ENCODE data around the gene NME1. TPM values are rescaled to one million over a fixed set of nuclear protein-coding genes. Genes with fewer than 3 reads are reported as not detected.

NME1 gene
- total and polyA plus RNA-seq, 7 donors = 12.5 to 153 (median 37.7) TPM

DNA sequence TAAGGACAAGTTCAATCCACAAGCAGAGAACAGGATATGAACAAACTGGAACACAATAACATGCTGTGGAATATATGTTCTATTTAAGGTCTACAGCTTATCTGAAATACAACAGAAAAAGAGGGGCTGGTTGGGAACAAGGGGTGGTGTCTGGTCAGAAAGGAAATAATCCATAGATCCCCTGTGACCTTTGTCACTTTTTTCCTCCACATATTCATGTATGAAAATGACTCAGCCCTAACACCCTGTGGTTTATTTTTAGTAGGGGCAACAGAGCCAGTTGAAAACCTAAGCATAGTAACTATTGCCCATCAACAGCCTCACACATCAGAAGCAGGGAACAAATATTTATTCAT, 20.4 kb upstream of the NME1 start:
- TF ChIP-seq POLR2AphosphoS5 (IDR thresholded peaks at IDR 0.05) (no peak), EP300 (IDR thresholded peaks at IDR 0.05) (no peak), POLR2A (IDR thresholded peaks at IDR 0.05) (no peak)
- TF ChIP-seq, protein P1, sequence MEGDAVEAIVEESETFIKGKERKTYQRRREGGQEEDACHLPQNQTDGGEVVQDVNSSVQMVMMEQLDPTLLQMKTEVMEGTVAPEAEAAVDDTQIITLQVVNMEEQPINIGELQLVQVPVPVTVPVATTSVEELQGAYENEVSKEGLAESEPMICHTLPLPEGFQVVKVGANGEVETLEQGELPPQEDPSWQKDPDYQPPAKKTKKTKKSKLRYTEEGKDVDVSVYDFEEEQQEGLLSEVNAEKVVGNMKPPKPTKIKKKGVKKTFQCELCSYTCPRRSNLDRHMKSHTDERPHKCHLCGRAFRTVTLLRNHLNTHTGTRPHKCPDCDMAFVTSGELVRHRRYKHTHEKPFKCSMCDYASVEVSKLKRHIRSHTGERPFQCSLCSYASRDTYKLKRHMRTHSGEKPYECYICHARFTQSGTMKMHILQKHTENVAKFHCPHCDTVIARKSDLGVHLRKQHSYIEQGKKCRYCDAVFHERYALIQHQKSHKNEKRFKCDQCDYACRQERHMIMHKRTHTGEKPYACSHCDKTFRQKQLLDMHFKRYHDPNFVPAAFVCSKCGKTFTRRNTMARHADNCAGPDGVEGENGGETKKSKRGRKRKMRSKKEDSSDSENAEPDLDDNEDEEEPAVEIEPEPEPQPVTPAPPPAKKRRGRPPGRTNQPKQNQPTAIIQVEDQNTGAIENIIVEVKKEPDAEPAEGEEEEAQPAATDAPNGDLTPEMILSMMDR (IDR thresholded peaks at IDR 0.05) = no peak
- Histone ChIP-seq H3K9me3 (no peaks in the 10 kb centered on the region), H3K4me3 (no peak overlapping the region), H3K36me3 (no peaks in the 10 kb centered on the region), H3K4me1 (peaks cover 0 to 1% (median 0%) of the 10 kb centered on the region in 4 donors), H3K27ac (peak overlapping the region in 2 of 4 donors; percentile 9 to 25), H3K27me3 (no peaks in the 10 kb centered on the region)
- intact Hi-C loops (cut with DNase I) = no loop called here
- DNase-seq = no peak

DNA sequence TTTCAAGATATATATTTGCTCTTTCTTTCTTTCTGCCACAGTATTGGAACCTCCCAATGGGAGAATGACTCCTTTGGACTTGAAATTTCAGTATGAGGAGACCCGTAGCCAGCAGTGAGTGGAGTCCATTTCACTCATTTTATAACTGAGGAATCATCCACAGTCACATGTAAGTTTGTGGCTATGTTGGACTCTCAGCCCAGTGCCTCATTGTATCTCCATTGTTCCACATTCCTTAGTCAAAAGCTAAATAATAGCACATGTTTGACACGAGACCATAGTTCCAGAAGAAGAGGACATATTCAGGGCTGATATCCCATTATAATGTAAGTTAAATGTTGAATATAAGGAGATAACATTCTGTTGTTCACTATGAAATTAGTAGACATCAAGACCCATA, 20.0 kb upstream of the NME1 start:
- no peaks in the 10 kb centered on the region for H3K4me1 ChIP-seq
- no peaks in the 10 kb centered on the region for H3K27me3 ChIP-seq
- peak overlapping the region in 2 of 4 donors; percentile 9 to 25 for H3K27ac ChIP-seq
- TF ChIP-seq EP300 (IDR thresholded peaks at IDR 0.05) = no peak
- TF ChIP-seq POLR2AphosphoS5 (IDR thresholded peaks at IDR 0.05) = no peak
- H3K36me3 ChIP-seq = no peaks in the 10 kb centered on the region
- no peak for DNase-seq
- no peak overlapping the region for H3K4me3 ChIP-seq
- no peaks in the 10 kb centered on the region for H3K9me3 ChIP-seq
- intact Hi-C loops (cut with DNase I) = no loop called here
- WGBS, 2 donors = 86 to 92% methylated on average over 2 of the region's 2 CpGs

DNA sequence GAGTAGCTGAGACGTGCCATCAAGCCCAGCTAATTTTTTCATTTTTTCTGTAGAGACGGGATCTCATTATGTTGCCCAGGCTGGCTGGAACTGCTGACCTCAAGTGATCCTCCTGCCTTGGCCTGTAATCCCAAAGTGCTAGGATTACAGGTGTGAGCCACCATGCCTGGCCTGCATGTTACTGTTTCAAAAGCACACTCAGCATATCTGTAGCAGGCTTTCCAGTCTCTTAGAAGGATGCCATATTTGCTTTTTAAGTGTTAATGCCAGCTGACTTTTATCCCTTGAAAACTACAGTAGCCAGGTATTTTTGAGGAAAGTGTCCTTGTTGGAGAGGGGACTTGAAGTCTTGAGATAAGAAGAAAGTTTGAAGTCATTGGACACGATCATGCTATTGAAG, 17.4 kb upstream of the NME1 start:
- 94 to 95% methylated on average over 3 of the region's 3 CpGs for WGBS, 2 donors
- Histone ChIP-seq H3K27me3 (no peaks in the 10 kb centered on the region), H3K4me1 (no peaks in the 10 kb centered on the region), H3K9me3 (no peaks in the 10 kb centered on the region), H3K36me3 (no peaks in the 10 kb centered on the region), H3K4me3 (no peak overlapping the region), H3K27ac (no peak overlapping the region)
- no peak for TF ChIP-seq EP300 (IDR thresholded peaks at IDR 0.05)
- no peak for TF ChIP-seq POLR2AphosphoS5 (IDR thresholded peaks at IDR 0.05)
- TF ChIP-seq, protein P1 (IDR thresholded peaks at IDR 0.05) = no peak
- no peak for TF ChIP-seq POLR2A (IDR thresholded peaks at IDR 0.05)
- DNase-seq = no peak
- intact Hi-C loops (cut with DNase I) = no loop called here

DNA sequence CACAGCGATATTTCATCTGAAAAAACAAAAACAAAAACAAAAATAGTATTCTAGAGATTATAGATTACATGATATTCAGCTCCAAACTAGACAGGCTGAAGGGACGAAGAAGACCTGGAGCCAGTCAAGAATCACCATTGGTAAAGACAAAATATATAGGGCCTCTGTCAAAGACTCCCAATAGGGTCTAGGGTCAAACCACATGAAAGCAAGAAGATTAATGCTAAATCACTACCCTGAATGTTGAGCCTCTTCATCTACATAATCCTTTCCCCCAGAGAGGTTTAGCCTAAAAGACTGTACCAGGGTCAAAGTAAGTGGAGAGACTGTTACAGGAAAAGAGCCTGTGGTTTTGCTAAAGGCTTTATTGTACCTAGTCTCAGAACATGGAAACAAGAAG, 10.8 kb upstream of the NME1 start:
- intact Hi-C loops (cut with DNase I) = no loop called here
- Histone ChIP-seq H3K27ac (no peak overlapping the region), H3K4me3 (no peak overlapping the region), H3K9me3 (no peaks in the 10 kb centered on the region), H3K27me3 (no peaks in the 10 kb centered on the region), H3K36me3 (no peaks in the 10 kb centered on the region), H3K4me1 (no peaks in the 10 kb centered on the region)
- TF ChIP-seq POLR2A (IDR thresholded peaks at IDR 0.05) (no peak), POLR2AphosphoS5 (IDR thresholded peaks at IDR 0.05) (no peak), EP300 (IDR thresholded peaks at IDR 0.05) (no peak)
- TF ChIP-seq, protein P1 (IDR thresholded peaks at IDR 0.05) = no peak
- no peak for DNase-seq
- WGBS, 2 donors = 91 to 95% methylated on average over 2 of the region's 2 CpGs

DNA sequence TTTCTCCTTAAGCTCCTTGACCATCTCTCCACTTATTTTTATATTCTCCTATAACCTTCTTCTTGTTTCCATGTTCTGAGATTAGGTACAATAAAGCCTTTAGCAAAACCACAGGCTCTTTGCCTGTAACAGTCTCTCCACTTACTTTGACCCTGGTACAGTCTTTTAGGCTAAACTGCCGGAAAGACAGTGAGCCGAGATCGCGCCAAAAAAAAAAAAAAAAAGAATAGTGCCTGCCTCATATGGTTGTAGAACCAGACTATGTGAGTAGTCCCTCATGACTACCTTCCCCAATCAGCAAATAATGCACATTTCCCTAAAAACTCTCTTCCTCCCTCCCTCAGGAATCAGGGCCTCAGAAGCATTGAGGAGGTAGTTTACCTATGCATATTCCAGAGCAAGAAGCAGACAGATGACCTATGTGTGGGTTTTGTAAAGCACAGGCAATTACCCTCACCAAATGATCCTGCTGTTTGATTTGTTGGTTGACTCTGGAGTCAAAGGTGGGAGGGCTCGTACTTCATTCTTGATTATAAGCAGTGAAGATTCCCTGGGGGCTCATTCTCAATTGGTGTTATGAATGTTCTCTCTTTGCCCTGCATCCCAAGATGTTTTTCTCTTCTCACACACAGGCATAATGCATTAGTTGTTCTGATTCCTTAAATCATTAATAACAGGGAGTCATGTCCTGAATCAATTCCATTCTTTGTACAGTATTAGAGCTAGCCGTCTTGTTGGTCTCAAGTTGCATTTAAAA, 8.9 kb upstream of the NME1 start:
- Histone ChIP-seq H3K9me3 (no peaks in the 10 kb centered on the region), H3K36me3 (no peaks in the 10 kb centered on the region), H3K27ac (no peak overlapping the region), H3K4me3 (no peak overlapping the region), H3K4me1 (no peaks in the 10 kb centered on the region), H3K27me3 (no peaks in the 10 kb centered on the region)
- intact Hi-C loops (cut with DNase I) = no loop called here
- WGBS, 2 donors = 67 to 82% methylated on average over 6 of the region's 6 CpGs
- no peak for DNase-seq
- no peak for TF ChIP-seq EP300 (IDR thresholded peaks at IDR 0.05)
- no peak for TF ChIP-seq POLR2AphosphoS5 (IDR thresholded peaks at IDR 0.05)
- TF ChIP-seq, protein P1 (IDR thresholded peaks at IDR 0.05) = no peak
- TF ChIP-seq POLR2A (IDR thresholded peaks at IDR 0.05) = no peak

Measured in sigmoid colon (tissue), 7 donors.